ENCODE measurements around the gene DDX51. TPM values are rescaled to one million over a fixed set of nuclear protein-coding genes. Genes with fewer than 3 reads are reported as not detected.

The DDX51 gene
- total RNA-seq, 1 donor from 2014 or later = 10.2 TPM

GRCh38 chr12:132129007-132129406, 15.1 kb downstream of the DDX51 start:
- H3K9me3 ChIP-seq (ENCODE audit: insufficient read depth, low read depth, low read length) = peaks cover 3% of the 10 kb centered on the region
- DNase-seq (ENCODE audit: low read depth) = no peak
- Mint-ChIP-seq H3K4me3 (ENCODE audit: unreplicated experiment) (no peak overlapping the region), H3K27me3 (ENCODE audit: low read depth, unreplicated experiment) (no peaks in the 10 kb centered on the region), H3K4me1 (ENCODE audit: low read depth, unreplicated experiment) (no peaks in the 10 kb centered on the region), H3K36me3 (ENCODE audit: low read depth, unreplicated experiment) (peaks cover 59% of the 10 kb centered on the region), H3K27ac (ENCODE audit: unreplicated experiment) (no peak overlapping the region), H3K9me3 (ENCODE audit: unreplicated experiment) (peaks cover 17% of the 10 kb centered on the region)
- no peak overlapping the region for H3K4me3 ChIP-seq (ENCODE audit: insufficient read depth, low read depth, low read length)
- H3K27me3 ChIP-seq (ENCODE audit: insufficient read depth, low read length) = no peaks in the 10 kb centered on the region
- TF ChIP-seq EZH2 (IDR thresholded peaks at IDR 0.05; ENCODE audit: insufficient read depth, low read length) (no peak), CTCF (IDR thresholded peaks at IDR 0.05; ENCODE audit: insufficient read depth, low read depth, low read length) (no peak)
- no peak overlapping the region for H3K27ac ChIP-seq (ENCODE audit: low read depth, low read length)
- no peaks in the 10 kb centered on the region for H3K79me2 ChIP-seq (ENCODE audit: insufficient read depth, low read length)
- H4K20me1 ChIP-seq (ENCODE audit: insufficient read depth, low read length) = no peaks in the 10 kb centered on the region
- no peak for FAIRE-seq
- H3K9ac ChIP-seq (ENCODE audit: low read length) = no peak overlapping the region
- no peak overlapping the region for H3K4me2 ChIP-seq (ENCODE audit: low read length)
- H3K4me1 ChIP-seq (ENCODE audit: insufficient read depth, low read length) = no peaks in the 10 kb centered on the region
- peaks cover 34% of the 10 kb centered on the region for H3K36me3 ChIP-seq (ENCODE audit: insufficient read depth, low read length)
- no peak overlapping the region for H2AFZ ChIP-seq (ENCODE audit: low read depth, low read length)

GRCh38 chr12:132127041-132127440, 17.1 kb downstream of the DDX51 start:
- Histone ChIP-seq H3K4me2 (ENCODE audit: low read length) (no peak overlapping the region), H3K36me3 (ENCODE audit: insufficient read depth, low read length) (peaks cover 38% of the 10 kb centered on the region), H3K9ac (ENCODE audit: low read length) (no peak overlapping the region), H3K4me1 (ENCODE audit: insufficient read depth, low read length) (no peaks in the 10 kb centered on the region), H2AFZ (ENCODE audit: low read depth, low read length) (no peak overlapping the region), H3K9me3 (ENCODE audit: insufficient read depth, low read depth, low read length) (peaks cover 3% of the 10 kb centered on the region), H3K4me3 (ENCODE audit: insufficient read depth, low read depth, low read length) (no peak overlapping the region), H4K20me1 (ENCODE audit: insufficient read depth, low read length) (no peaks in the 10 kb centered on the region), H3K27me3 (ENCODE audit: insufficient read depth, low read length) (no peaks in the 10 kb centered on the region), H3K79me2 (ENCODE audit: insufficient read depth, low read length) (no peaks in the 10 kb centered on the region), H3K27ac (ENCODE audit: low read depth, low read length) (no peak overlapping the region)
- Mint-ChIP-seq H3K27ac (ENCODE audit: unreplicated experiment) (no peak overlapping the region), H3K4me1 (ENCODE audit: low read depth, unreplicated experiment) (no peaks in the 10 kb centered on the region), H3K36me3 (ENCODE audit: low read depth, unreplicated experiment) (peaks cover 59% of the 10 kb centered on the region), H3K4me3 (ENCODE audit: unreplicated experiment) (no peak overlapping the region), H3K9me3 (ENCODE audit: unreplicated experiment) (peaks cover 17% of the 10 kb centered on the region), H3K27me3 (ENCODE audit: low read depth, unreplicated experiment) (no peaks in the 10 kb centered on the region)
- no peak for FAIRE-seq
- no peak for DNase-seq (ENCODE audit: low read depth)
- TF ChIP-seq EZH2 (IDR thresholded peaks at IDR 0.05; ENCODE audit: insufficient read depth, low read length) (no peak), CTCF (IDR thresholded peaks at IDR 0.05; ENCODE audit: insufficient read depth, low read depth, low read length) (no peak)

GRCh38 chr12:132125736-132126135, 18.4 kb downstream of the DDX51 start:
- Histone ChIP-seq H4K20me1 (ENCODE audit: insufficient read depth, low read length) (no peaks in the 10 kb centered on the region), H3K79me2 (ENCODE audit: insufficient read depth, low read length) (no peaks in the 10 kb centered on the region), H3K27ac (ENCODE audit: low read depth, low read length) (no peak overlapping the region), H3K9me3 (ENCODE audit: insufficient read depth, low read depth, low read length) (peaks cover 3% of the 10 kb centered on the region), H3K4me2 (ENCODE audit: low read length) (no peak overlapping the region), H2AFZ (ENCODE audit: low read depth, low read length) (no peak overlapping the region), H3K9ac (ENCODE audit: low read length) (no peak overlapping the region), H3K27me3 (ENCODE audit: insufficient read depth, low read length) (no peaks in the 10 kb centered on the region), H3K4me3 (ENCODE audit: insufficient read depth, low read depth, low read length) (no peak overlapping the region), H3K4me1 (ENCODE audit: insufficient read depth, low read length) (no peaks in the 10 kb centered on the region), H3K36me3 (ENCODE audit: insufficient read depth, low read length) (peaks cover 44% of the 10 kb centered on the region)
- H3K4me3 Mint-ChIP-seq (ENCODE audit: unreplicated experiment) = no peak overlapping the region
- H3K36me3 Mint-ChIP-seq (ENCODE audit: low read depth, unreplicated experiment) = peaks cover 48% of the 10 kb centered on the region
- FAIRE-seq (no peak), DNase-seq (ENCODE audit: low read depth) (no peak)
- no peaks in the 10 kb centered on the region for H3K4me1 Mint-ChIP-seq (ENCODE audit: low read depth, unreplicated experiment)
- no peaks in the 10 kb centered on the region for H3K27me3 Mint-ChIP-seq (ENCODE audit: low read depth, unreplicated experiment)
- peaks cover 14% of the 10 kb centered on the region for H3K9me3 Mint-ChIP-seq (ENCODE audit: unreplicated experiment)
- H3K27ac Mint-ChIP-seq (ENCODE audit: unreplicated experiment) = no peak overlapping the region
- TF ChIP-seq EZH2 (IDR thresholded peaks at IDR 0.05; ENCODE audit: insufficient read depth, low read length) (no peak), CTCF (IDR thresholded peaks at IDR 0.05; ENCODE audit: insufficient read depth, low read depth, low read length) (no peak)

All from astrocyte (in vitro differentiated cells and primary cell).